ENCODE data around the gene SPINK9. TPM values are rescaled to one million over a fixed set of nuclear protein-coding genes. Genes with fewer than 3 reads are reported as not detected.

Gene SPINK9
- polyA plus RNA-seq, 2 of the 4 experiments (the other 2 are of a cell fraction), result not detected

DNA sequence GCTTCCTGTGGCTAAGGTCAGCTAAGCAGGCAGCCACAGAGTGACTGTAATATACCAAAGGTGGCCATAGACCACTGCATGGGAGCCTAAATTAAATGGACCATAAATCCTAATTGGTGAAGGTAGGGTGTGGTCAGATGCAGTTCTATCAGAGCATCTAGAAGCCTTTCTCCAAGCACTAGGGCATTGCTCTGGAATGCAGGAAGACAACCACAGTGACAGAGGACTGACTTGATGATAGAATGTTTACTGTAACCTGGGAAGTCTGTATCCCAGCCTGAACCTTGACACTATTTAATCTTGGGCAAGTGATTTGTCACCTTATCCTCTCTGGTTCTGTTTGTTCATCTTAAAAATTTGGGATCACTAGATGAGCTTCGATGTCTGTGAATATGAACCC lies 50.7 kb downstream of the SPINK9 start:
- DNase-seq (ENCODE audit: low read depth in 1 of 2, low spot score in 1 of 2), result no peak
- CTCF ChIA-PET, result no interaction called here

DNA sequence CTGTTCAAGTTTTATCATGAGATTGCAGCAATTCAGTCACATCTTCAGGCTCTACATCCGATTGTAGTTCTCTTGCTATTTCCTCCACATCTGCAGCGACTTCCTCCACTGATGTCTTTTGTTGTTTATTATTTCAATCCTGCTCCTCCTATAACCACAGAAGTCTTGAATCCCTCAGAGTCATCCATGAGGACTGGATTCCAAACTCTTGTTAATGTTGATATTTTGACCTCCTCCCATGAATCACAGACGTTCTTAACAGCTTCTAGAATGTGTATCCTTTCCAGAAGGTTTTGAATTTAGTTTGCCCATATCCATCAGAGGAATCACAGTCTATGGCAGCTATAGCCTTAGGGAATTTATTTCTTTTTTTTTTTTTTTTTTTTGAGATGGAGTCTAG lies 52.0 kb downstream of the SPINK9 start:
- H3K9me3 ChIP-seq, result no peaks in the 10 kb centered on the region
- H3K27ac ChIP-seq, result no peak overlapping the region
- H3K4me1 ChIP-seq, result peaks cover 13% of the 10 kb centered on the region; the same call in 2 of the 3 replicates
- FAIRE-seq, result no peak
- no peak for DNase-seq (ENCODE audit: low read depth in 1 of 2, low spot score in 1 of 2)
- ChIA-PET CTCF (interaction anchor here (0.6 to 1.5 kb wide), 4 partner anchors 12 to 208 kb away, joined by 3 to 4 read pairs (median 3); no protein-coding TSS in a partner anchor), POLR2A (no interaction called here)
- TF ChIP-seq SMC3 (IDR thresholded peaks at IDR 0.05) (no peak), NR3C1 (IDR thresholded peaks at IDR 0.05) (no peak), KDM5A (IDR thresholded peaks at IDR 0.05) (no peak), NPAS2 (CRISPR knock-in tag; IDR thresholded peaks at IDR 0.05; ENCODE audit: borderline replicate concordance) (no peak), CEBPB (IDR thresholded peaks at IDR 0.05) (no peak)
- H3K4me2 ChIP-seq, result no peak overlapping the region
- ATAC-seq, result no peak
- no peak overlapping the region for H3K4me3 ChIP-seq
- WGBS (ENCODE audit: missing lambda C conversion rate), result 82% methylated on average over 3 of the region's 3 CpGs

More for the DNA sequence above, 50.7 kb downstream of the SPINK9 start:
- no peak overlapping the region for H3K4me2 ChIP-seq
- H3K4me1 ChIP-seq, result peaks cover 13% of the 10 kb centered on the region; the same call in 2 of the 3 replicates
- WGBS (ENCODE audit: missing lambda C conversion rate), result 88% methylated on average over 1 of the region's 1 CpG
- no peak for ATAC-seq
- TF ChIP-seq TFCP2L1 (CRISPR knock-in tag; IDR thresholded peaks at IDR 0.05) (no peak), ZNF302 (CRISPR knock-in tag; IDR thresholded peaks at IDR 0.05) (no peak), POLR2A (IDR thresholded peaks at IDR 0.05; ENCODE audit: low read length) (no peak), CEBPB (IDR thresholded peaks at IDR 0.05) (no peak), JUN (IDR thresholded peaks at IDR 0.05) (no peak), EHMT2 (IDR thresholded peaks at IDR 0.05; ENCODE audit: low read depth) (no peak), KDM1A (IDR thresholded peaks at IDR 0.05; ENCODE audit: low read depth) (no peak), RCOR1 (IDR thresholded peaks at IDR 0.05; ENCODE audit: low read depth, low read length) (no peak), FOXS1 (CRISPR knock-in tag; IDR thresholded peaks at IDR 0.05) (no peak), KDM5A (IDR thresholded peaks at IDR 0.05) (no peak), CHD4 (IDR thresholded peaks at IDR 0.05; ENCODE audit: borderline replicate concordance) (no peak)
- TF ChIP-seq, protein P1, sequence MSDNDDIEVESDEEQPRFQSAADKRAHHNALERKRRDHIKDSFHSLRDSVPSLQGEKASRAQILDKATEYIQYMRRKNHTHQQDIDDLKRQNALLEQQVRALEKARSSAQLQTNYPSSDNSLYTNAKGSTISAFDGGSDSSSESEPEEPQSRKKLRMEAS (IDR thresholded peaks at IDR 0.05), result no peak
- TF ChIP-seq, protein P2, sequence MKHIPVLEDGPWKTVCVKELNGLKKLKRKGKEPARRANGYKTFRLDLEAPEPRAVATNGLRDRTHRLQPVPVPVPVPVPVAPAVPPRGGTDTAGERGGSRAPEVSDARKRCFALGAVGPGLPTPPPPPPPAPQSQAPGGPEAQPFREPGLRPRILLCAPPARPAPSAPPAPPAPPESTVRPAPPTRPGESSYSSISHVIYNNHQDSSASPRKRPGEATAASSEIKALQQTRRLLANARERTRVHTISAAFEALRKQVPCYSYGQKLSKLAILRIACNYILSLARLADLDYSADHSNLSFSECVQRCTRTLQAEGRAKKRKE (CRISPR knock-in tag; IDR thresholded peaks at IDR 0.05; ENCODE audit: low read depth), result no peak
- TF ChIP-seq, protein P3, sequence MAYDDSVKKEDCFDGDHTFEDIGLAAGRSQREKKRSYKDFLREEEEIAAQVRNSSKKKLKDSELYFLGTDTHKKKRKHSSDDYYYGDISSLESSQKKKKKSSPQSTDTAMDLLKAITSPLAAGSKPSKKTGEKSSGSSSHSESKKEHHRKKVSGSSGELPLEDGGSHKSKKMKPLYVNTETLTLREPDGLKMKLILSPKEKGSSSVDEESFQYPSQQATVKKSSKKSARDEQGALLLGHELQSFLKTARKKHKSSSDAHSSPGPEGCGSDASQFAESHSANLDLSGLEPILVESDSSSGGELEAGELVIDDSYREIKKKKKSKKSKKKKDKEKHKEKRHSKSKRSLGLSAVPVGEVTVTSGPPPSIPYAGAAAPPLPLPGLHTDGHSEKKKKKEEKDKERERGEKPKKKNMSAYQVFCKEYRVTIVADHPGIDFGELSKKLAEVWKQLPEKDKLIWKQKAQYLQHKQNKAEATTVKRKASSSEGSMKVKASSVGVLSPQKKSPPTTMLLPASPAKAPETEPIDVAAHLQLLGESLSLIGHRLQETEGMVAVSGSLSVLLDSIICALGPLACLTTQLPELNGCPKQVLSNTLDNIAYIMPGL (CRISPR knock-in tag; IDR thresholded peaks at IDR 0.05; ENCODE audit: borderline replicate concordance), result no peak
- TF ChIP-seq, protein P4, sequence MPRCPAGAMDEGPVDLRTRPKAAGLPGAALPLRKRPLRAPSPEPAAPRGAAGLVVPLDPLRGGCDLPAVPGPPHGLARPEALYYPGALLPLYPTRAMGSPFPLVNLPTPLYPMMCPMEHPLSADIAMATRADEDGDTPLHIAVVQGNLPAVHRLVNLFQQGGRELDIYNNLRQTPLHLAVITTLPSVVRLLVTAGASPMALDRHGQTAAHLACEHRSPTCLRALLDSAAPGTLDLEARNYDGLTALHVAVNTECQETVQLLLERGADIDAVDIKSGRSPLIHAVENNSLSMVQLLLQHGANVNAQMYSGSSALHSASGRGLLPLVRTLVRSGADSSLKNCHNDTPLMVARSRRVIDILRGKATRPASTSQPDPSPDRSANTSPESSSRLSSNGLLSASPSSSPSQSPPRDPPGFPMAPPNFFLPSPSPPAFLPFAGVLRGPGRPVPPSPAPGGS (IDR thresholded peaks at IDR 0.05), result no peak
- TF ChIP-seq, protein P5, sequence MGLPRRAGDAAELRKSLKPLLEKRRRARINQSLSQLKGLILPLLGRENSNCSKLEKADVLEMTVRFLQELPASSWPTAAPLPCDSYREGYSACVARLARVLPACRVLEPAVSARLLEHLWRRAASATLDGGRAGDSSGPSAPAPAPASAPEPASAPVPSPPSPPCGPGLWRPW (IDR thresholded peaks at IDR 0.05), result no peak
- TF ChIP-seq, protein P6, sequence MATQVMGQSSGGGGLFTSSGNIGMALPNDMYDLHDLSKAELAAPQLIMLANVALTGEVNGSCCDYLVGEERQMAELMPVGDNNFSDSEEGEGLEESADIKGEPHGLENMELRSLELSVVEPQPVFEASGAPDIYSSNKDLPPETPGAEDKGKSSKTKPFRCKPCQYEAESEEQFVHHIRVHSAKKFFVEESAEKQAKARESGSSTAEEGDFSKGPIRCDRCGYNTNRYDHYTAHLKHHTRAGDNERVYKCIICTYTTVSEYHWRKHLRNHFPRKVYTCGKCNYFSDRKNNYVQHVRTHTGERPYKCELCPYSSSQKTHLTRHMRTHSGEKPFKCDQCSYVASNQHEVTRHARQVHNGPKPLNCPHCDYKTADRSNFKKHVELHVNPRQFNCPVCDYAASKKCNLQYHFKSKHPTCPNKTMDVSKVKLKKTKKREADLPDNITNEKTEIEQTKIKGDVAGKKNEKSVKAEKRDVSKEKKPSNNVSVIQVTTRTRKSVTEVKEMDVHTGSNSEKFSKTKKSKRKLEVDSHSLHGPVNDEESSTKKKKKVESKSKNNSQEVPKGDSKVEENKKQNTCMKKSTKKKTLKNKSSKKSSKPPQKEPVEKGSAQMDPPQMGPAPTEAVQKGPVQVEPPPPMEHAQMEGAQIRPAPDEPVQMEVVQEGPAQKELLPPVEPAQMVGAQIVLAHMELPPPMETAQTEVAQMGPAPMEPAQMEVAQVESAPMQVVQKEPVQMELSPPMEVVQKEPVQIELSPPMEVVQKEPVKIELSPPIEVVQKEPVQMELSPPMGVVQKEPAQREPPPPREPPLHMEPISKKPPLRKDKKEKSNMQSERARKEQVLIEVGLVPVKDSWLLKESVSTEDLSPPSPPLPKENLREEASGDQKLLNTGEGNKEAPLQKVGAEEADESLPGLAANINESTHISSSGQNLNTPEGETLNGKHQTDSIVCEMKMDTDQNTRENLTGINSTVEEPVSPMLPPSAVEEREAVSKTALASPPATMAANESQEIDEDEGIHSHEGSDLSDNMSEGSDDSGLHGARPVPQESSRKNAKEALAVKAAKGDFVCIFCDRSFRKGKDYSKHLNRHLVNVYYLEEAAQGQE (IDR thresholded peaks at IDR 0.05), result no peak
- TF ChIP-seq, protein P7, sequence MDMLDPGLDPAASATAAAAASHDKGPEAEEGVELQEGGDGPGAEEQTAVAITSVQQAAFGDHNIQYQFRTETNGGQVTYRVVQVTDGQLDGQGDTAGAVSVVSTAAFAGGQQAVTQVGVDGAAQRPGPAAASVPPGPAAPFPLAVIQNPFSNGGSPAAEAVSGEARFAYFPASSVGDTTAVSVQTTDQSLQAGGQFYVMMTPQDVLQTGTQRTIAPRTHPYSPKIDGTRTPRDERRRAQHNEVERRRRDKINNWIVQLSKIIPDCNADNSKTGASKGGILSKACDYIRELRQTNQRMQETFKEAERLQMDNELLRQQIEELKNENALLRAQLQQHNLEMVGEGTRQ (IDR thresholded peaks at IDR 0.05), result no peak
- POLR2A ChIA-PET, result no interaction called here
- H3K9me3 ChIP-seq, result no peaks in the 10 kb centered on the region
- FAIRE-seq, result no peak
- H3K27ac ChIP-seq, result no peak overlapping the region
- H3K4me3 ChIP-seq, result no peak overlapping the region

Data from A549 (cell line).